Peyer's patch (tissue), 4 donors: ENCODE data around the gene SMAP2.

ENCODE experiments used
- POLR2A ChIP-seq, 2 donors: fragments of 450-650 bp; IDR thresholded peaks; one replicate each; pipeline ENCODE4 v1.5.1; 2017; ENCODE audit warnings: antibody characterized with exemption in 2 of 2, mild to moderate bottlenecking in 2 of 2, moderate library complexity in 2 of 2
- TF ChIP-seq, protein P1 (sequence below), 6 experiments: fragments of 450-650 bp in 4 of 6; fragments of 200-600 bp in 2 of 6; sonication (generic) in 1 of 6; IDR thresholded peaks; one replicate each; pipeline ENCODE4 v1.5.1; 2017 to 2019; ENCODE audit warnings: antibody characterized with exemption in 6 of 6, mild to moderate bottlenecking in 3 of 6, moderate library complexity in 1 of 6

DNA sequence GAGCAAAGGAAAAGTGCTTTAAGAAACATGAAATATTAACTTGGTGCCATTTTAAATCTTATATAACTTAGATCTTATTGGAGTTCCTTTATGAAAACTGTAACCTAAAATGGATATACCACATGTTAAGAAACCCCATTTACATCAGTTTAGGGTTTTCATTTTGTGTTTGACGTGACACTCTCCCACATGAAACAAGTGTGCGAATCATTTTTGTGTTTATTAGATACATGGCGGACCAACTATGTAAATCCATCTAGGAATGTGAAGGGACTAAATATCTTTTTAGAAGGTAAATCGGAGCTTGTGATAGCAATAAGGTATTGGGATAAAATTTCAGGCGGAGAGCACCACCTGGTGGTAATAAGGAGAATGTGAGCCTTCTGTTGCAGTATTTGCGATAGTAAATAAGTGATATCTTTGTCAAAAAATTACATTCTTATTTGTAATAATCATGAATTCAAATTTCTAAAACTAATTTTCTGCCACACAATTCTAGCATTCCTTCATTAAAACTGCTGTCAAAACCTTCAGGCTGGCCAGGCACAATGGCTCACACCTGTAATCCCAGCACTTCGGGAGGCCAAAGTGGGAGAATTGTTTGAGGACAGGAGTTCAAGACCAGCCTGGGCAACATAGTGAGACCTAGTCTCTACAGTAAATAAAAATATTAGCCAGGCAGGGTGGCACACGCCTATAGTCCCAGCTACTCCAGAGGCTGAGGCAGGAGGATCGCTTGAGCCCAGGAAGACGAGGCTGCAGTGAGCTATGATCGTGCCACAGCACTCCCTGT lies 31.3 kb downstream of the SMAP2 start:
- TF ChIP-seq, protein P1, sequence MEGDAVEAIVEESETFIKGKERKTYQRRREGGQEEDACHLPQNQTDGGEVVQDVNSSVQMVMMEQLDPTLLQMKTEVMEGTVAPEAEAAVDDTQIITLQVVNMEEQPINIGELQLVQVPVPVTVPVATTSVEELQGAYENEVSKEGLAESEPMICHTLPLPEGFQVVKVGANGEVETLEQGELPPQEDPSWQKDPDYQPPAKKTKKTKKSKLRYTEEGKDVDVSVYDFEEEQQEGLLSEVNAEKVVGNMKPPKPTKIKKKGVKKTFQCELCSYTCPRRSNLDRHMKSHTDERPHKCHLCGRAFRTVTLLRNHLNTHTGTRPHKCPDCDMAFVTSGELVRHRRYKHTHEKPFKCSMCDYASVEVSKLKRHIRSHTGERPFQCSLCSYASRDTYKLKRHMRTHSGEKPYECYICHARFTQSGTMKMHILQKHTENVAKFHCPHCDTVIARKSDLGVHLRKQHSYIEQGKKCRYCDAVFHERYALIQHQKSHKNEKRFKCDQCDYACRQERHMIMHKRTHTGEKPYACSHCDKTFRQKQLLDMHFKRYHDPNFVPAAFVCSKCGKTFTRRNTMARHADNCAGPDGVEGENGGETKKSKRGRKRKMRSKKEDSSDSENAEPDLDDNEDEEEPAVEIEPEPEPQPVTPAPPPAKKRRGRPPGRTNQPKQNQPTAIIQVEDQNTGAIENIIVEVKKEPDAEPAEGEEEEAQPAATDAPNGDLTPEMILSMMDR (IDR thresholded peaks at IDR 0.05) = peak; percentile 79 to 97 (median 92)
- TF ChIP-seq POLR2A (IDR thresholded peaks at IDR 0.05) = no peak
